Lower lobe of right lung (tissue), 2 donors: ENCODE results near the gene KIAA0825. TPM values are rescaled to one million over a fixed set of nuclear protein-coding genes. Genes with fewer than 3 reads are reported as not detected.

Experiments
- ATAC-seq, 2 donors: fragments of 200-7000 bp; cut with Tn5 transposase; one replicate each; pipeline ENCODE4 v1.9.1; 2020 to 2022; ENCODE audit warnings: mild to moderate bottlenecking in 2 of 2, moderate library complexity in 2 of 2
- DNase-seq: peaks from one replicate; pipeline ENCODE4 v3.0.0-alpha.2; 2020
- H3K27ac ChIP-seq: fragments of 200-600 bp; one replicate; pipeline ENCODE4 v1.8.0; 2022
- H3K27me3 ChIP-seq: fragments of 200-600 bp; one replicate; pipeline ENCODE4 v1.8.0; 2022; ENCODE audit warnings: low read depth
- H3K36me3 ChIP-seq: fragments of 200-600 bp; one replicate; pipeline ENCODE4 v1.8.0; 2022; ENCODE audit warnings: mild to moderate bottlenecking
- H3K4me1 ChIP-seq: fragments of 200-600 bp; one replicate; pipeline ENCODE4 v1.8.0; 2022
- H3K4me3 ChIP-seq: fragments of 200-600 bp; one replicate; pipeline ENCODE4 v1.8.0; 2022; ENCODE audit warnings: mild to moderate bottlenecking
- H3K9me3 ChIP-seq: fragments of 200-600 bp; one replicate; pipeline ENCODE4 v1.8.0; 2022
- intact Hi-C: fragments of 100-400 bp; cut with DNase I; formaldehyde crosslinking; loops from one replicate; pipeline ENCODE4 v1.11.0; 2022
- total RNA-seq: library from RNA; stranded (reverse); fragmentation: NEBNext Ultra II Directional; extraction: Animal tissue kit (Norgen Biotek cat#: 25700); gene quantifications from one replicate; pipeline ENCODE4 v1.2.1, GENCODE V29; 2021
- TF ChIP-seq, protein P1 (sequence below): fragments of 200-600 bp; IDR thresholded peaks from one replicate; pipeline ENCODE4 v1.8.0; 2022; ENCODE audit warnings: antibody characterized with exemption, mild to moderate bottlenecking
- donor health status: DM: no; HTN: yes; CAD: no; lungs with severe emphysema.

KIAA0825 gene
- total RNA-seq, 1 donor from 2014 or later, result 5.5 TPM

DNA sequence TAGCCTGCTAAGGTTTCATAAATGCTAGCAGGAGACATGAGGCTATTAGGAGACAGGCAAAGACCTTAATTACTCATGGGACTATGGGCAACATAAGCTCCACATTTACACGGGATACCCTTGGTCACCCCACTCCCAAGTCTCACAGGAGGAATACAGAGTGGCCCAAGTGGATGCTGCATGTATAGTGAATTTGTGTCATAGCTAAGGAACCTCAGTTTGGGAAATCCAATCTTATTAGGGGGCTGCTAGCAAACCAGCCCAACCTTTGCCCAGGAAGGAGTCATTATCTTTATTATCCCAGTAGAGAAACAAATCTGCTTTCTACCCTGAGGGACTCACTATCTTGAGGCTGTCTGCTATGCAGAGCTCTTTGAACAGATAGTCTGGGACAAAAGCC lies 405.9 kb downstream of the KIAA0825 start:
- H3K27ac ChIP-seq, result no peak overlapping the region
- no peak overlapping the region for H3K4me3 ChIP-seq
- DNase-seq (no peak), ATAC-seq (no peak)
- no peaks in the 10 kb centered on the region for H3K4me1 ChIP-seq
- TF ChIP-seq, protein P1, sequence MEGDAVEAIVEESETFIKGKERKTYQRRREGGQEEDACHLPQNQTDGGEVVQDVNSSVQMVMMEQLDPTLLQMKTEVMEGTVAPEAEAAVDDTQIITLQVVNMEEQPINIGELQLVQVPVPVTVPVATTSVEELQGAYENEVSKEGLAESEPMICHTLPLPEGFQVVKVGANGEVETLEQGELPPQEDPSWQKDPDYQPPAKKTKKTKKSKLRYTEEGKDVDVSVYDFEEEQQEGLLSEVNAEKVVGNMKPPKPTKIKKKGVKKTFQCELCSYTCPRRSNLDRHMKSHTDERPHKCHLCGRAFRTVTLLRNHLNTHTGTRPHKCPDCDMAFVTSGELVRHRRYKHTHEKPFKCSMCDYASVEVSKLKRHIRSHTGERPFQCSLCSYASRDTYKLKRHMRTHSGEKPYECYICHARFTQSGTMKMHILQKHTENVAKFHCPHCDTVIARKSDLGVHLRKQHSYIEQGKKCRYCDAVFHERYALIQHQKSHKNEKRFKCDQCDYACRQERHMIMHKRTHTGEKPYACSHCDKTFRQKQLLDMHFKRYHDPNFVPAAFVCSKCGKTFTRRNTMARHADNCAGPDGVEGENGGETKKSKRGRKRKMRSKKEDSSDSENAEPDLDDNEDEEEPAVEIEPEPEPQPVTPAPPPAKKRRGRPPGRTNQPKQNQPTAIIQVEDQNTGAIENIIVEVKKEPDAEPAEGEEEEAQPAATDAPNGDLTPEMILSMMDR, result no peak
- no peaks in the 10 kb centered on the region for H3K9me3 ChIP-seq
- no peaks in the 10 kb centered on the region for H3K36me3 ChIP-seq
- H3K27me3 ChIP-seq, result no peaks in the 10 kb centered on the region
- intact Hi-C loops, result no loop called here

- H3K36me3 ChIP-seq, result no peaks in the 10 kb centered on the region
- ATAC-seq (no peak), DNase-seq (no peak)
- intact Hi-C loops, result no loop called here
- no peak overlapping the region for H3K4me3 ChIP-seq
- H3K9me3 ChIP-seq, result no peaks in the 10 kb centered on the region
- no peaks in the 10 kb centered on the region for H3K4me1 ChIP-seq
- H3K27ac ChIP-seq, result no peak overlapping the region
- TF ChIP-seq, protein P1, result no peak
- H3K27me3 ChIP-seq, result no peaks in the 10 kb centered on the region
These were observed 408.5 kb downstream of the KIAA0825 start for GRCh38 chr5:94209774-94210355.

- H3K36me3 ChIP-seq, result no peaks in the 10 kb centered on the region
- TF ChIP-seq, protein P1, result no peak
- intact Hi-C loops, result no loop called here
- no peaks in the 10 kb centered on the region for H3K9me3 ChIP-seq
- no peaks in the 10 kb centered on the region for H3K4me1 ChIP-seq
- no peak overlapping the region for H3K27ac ChIP-seq
- H3K4me3 ChIP-seq, result no peak overlapping the region
- DNase-seq (no peak), ATAC-seq (no peak)
- no peaks in the 10 kb centered on the region for H3K27me3 ChIP-seq
These were observed 409.1 kb downstream of the KIAA0825 start for GRCh38 chr5:94209272-94209671.

DNA sequence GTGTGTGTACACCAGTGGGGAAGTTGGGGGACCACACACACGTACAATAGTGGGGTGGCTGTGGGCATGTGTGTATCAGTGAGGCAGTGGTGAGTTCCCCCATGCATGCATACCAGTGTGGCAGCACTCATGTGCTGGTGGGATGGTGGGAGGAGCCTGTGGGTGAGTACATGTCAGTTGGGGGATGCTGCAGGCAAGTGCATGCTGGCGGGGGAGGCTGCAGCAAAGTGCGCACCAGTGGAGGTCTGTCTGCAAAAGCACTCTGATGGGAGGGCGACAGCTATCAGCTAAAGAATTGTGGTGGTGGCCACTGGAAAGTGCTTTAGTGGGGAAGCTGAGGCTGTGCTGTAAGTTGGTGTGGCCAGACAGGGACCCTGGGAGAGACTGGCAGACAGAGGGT lies 418.8 kb downstream of the KIAA0825 start:
- DNase-seq (no peak), ATAC-seq (peak in 1 of 2 donors; percentile 39)
- Histone ChIP-seq H3K4me3 (no peak overlapping the region), H3K36me3 (no peaks in the 10 kb centered on the region), H3K27me3 (no peaks in the 10 kb centered on the region), H3K27ac (no peak overlapping the region), H3K9me3 (no peaks in the 10 kb centered on the region), H3K4me1 (no peaks in the 10 kb centered on the region)
- TF ChIP-seq, protein P1, result no peak
- intact Hi-C loops, result no loop called here

DNA sequence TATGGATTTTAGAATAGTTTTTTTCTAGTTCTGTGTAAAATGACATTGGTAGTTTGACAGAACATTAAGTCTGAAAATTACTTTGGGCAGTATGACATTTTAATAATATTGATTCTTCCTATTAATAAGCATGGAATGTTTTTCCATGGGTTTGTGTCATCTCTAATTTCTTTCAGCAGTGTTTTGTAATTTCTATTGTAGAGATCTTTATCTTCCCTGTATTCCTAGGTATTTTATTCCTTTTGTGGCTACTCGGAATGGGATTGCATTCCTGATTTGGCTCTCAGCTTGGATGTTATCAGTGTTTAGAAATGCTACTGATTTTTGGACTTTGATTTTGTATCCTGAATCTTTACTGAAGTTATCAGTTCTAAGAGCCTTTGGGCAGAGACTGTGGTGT lies 420.4 kb downstream of the KIAA0825 start:
- no peaks in the 10 kb centered on the region for H3K36me3 ChIP-seq
- DNase-seq (no peak), ATAC-seq (no peak)
- H3K4me1 ChIP-seq, result no peaks in the 10 kb centered on the region
- H3K27me3 ChIP-seq, result no peaks in the 10 kb centered on the region
- H3K27ac ChIP-seq, result no peak overlapping the region
- no peak overlapping the region for H3K4me3 ChIP-seq
- no peaks in the 10 kb centered on the region for H3K9me3 ChIP-seq
- TF ChIP-seq, protein P1, result no peak
- intact Hi-C loops, result no loop called here
